HG02884 (cell line): ENCODE data around the gene IFIT3.
"Not testable (repeated sequence)": the region's sequence is repeated elsewhere in the genome, so short reads cannot be mapped to it uniquely, and the experiment has no call there.

ENCODE experiments used
- ATAC-seq: cut with Tn5 transposase; IDR thresholded peaks from one replicate; pipeline ENCODE4 v1.9.1; 2021; ENCODE audit warnings: mild to moderate bottlenecking, moderate library complexity; ENCODE audit not compliant: unreplicated experiment

The IFIT3 gene

GRCh38 chr10:89303161-89303560, 24.6 kb upstream of the IFIT3 start:
- no peak for ATAC-seq

GRCh38 chr10:89304026-89304425, 23.8 kb upstream of the IFIT3 start:
- ATAC-seq: no peak

GRCh38 chr10:89304446-89304845, 23.4 kb upstream of the IFIT3 start:
- ATAC-seq: no peak

GRCh38 chr10:89304925-89305324, 22.9 kb upstream of the IFIT3 start:
- ATAC-seq: no peak

GRCh38 chr10:89305766-89306433, 21.9 kb upstream of the IFIT3 start:
- no peak for ATAC-seq

GRCh38 chr10:89306434-89307268, 21.1 kb upstream of the IFIT3 start:
- ATAC-seq: no peak

- ATAC-seq: no peak
Measured at GRCh38 chr10:89307269-89307577, 20.6 kb upstream of the IFIT3 start.

GRCh38 chr10:89308266-89308665, 19.5 kb upstream of the IFIT3 start:
- ATAC-seq: no peak

- ATAC-seq: no peak
Measured at GRCh38 chr10:89308736-89309135, 19.1 kb upstream of the IFIT3 start.

- ATAC-seq: no peak
Measured at GRCh38 chr10:89309156-89310055, 18.4 kb upstream of the IFIT3 start.

GRCh38 chr10:89310056-89310893, 17.5 kb upstream of the IFIT3 start:
- no peak for ATAC-seq

GRCh38 chr10:89312973-89313372, 14.8 kb upstream of the IFIT3 start:
- ATAC-seq: no peak

- ATAC-seq: no peak
Measured at GRCh38 chr10:89314676-89315075, 13.1 kb upstream of the IFIT3 start.

GRCh38 chr10:89318047-89318446, 9.8 kb upstream of the IFIT3 start:
- not testable (repeated sequence) for ATAC-seq

GRCh38 chr10:89325081-89325480, 2.7 kb upstream of the IFIT3 start:
- ATAC-seq: not testable (repeated sequence)

- not testable (repeated sequence) for ATAC-seq
Measured at GRCh38 chr10:89325856-89326255, 1.9 kb upstream of the IFIT3 start.

- no peak for ATAC-seq
Measured at GRCh38 chr10:89329151-89329550, 1.4 kb downstream of the IFIT3 start.

GRCh38 chr10:89330014-89330413, 2.2 kb downstream of the IFIT3 start:
- not testable (repeated sequence) for ATAC-seq

GRCh38 chr10:89330537-89331212, 2.9 kb downstream of the IFIT3 start:
- no peak for ATAC-seq
